ENCODE measurements around the gene LRMDA. TPM values are rescaled to one million over a fixed set of nuclear protein-coding genes. Genes with fewer than 3 reads are reported as not detected.

The LRMDA gene
- total RNA-seq, 1 donor from 2014 or later: not detected

- no peak overlapping the region for H3K4me3 Mint-ChIP-seq
- CTCF ChIA-PET: no interaction called here
- no peak for DNase-seq
Measured at GRCh38 chr10:76000550-76000949, 569.1 kb downstream of the LRMDA start.

GRCh38 chr10:76001019-76001418, 569.6 kb downstream of the LRMDA start:
- no peaks in the 10 kb centered on the region for H3K9me3 Mint-ChIP-seq
- intact Hi-C loops (cut with micrococcal nuclease): no loop called here
- ATAC-seq (ENCODE audit: low read depth) (no peak), DNase-seq (no peak)
- H3K27ac Mint-ChIP-seq: no peak overlapping the region
- ChIA-PET POLR2A (no interaction called here), CTCF (no interaction called here)
- no peaks in the 10 kb centered on the region for H3K4me1 Mint-ChIP-seq
- TF ChIP-seq CTCF (IDR thresholded peaks at IDR 0.05): no peak
- no peaks in the 10 kb centered on the region for H3K36me3 Mint-ChIP-seq (ENCODE audit: low read depth)
- H3K27me3 Mint-ChIP-seq: peaks cover 3% of the 10 kb centered on the region
- no peak overlapping the region for H3K4me3 Mint-ChIP-seq

More at GRCh38 chr10:76000550-76000949, 569.1 kb downstream of the LRMDA start:
- ATAC-seq (ENCODE audit: low read depth): no peak
- TF ChIP-seq CTCF (IDR thresholded peaks at IDR 0.05): no peak
- no peak overlapping the region for H3K27ac Mint-ChIP-seq
- intact Hi-C loops (cut with micrococcal nuclease): no loop called here
- H3K4me1 Mint-ChIP-seq: no peaks in the 10 kb centered on the region
- peaks cover 3% of the 10 kb centered on the region for H3K27me3 Mint-ChIP-seq
- H3K36me3 Mint-ChIP-seq (ENCODE audit: low read depth): no peaks in the 10 kb centered on the region
- POLR2A ChIA-PET: no interaction called here
- no peaks in the 10 kb centered on the region for H3K9me3 Mint-ChIP-seq

- no peak for DNase-seq
- Mint-ChIP-seq H3K9me3 (no peaks in the 10 kb centered on the region), H3K27me3 (peaks cover 3% of the 10 kb centered on the region), H3K4me1 (no peaks in the 10 kb centered on the region), H3K27ac (no peak overlapping the region), H3K4me3 (no peak overlapping the region), H3K36me3 (ENCODE audit: low read depth) (no peaks in the 10 kb centered on the region)
- intact Hi-C loops (cut with micrococcal nuclease): no loop called here
- ChIA-PET CTCF (no interaction called here), POLR2A (no interaction called here)
- no peak for TF ChIP-seq CTCF (IDR thresholded peaks at IDR 0.05)
- ATAC-seq (ENCODE audit: low read depth): no peak
Measured at GRCh38 chr10:76001461-76001860, 570.0 kb downstream of the LRMDA start.

DNA sequence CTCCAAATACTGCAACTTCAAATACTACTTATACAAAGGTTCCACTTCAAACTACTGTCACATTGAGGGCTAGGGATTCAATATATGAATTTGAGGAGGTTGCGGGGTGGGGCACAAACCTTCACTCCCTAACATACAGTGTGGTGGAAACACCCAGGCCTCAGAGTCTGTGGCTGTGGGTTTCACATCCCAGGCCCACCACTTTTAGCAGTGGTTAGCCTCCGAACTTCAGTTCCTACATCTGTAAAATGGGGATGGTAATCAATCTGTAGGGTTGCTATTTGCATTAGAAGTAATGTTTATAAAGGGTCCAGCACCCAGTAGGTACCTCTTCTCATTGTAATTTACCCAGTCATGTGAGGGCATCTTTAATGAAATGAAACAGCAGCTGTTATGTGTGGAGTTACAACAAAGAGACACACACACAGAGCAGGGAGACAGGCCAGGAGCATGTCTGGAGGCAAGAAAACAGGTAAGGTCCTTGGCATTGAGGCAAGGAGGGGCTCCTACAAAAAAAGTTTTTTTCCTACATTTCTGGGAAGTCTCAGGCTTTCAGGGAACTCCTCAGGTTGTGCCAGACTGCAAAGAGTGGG, 570.9 kb downstream of the LRMDA start:
- Mint-ChIP-seq H3K27me3 (peaks cover 3% of the 10 kb centered on the region), H3K27ac (no peak overlapping the region), H3K4me1 (no peaks in the 10 kb centered on the region), H3K4me3 (no peak overlapping the region), H3K9me3 (no peaks in the 10 kb centered on the region), H3K36me3 (ENCODE audit: low read depth) (no peaks in the 10 kb centered on the region)
- POLR2A ChIA-PET: no interaction called here
- CTCF ChIA-PET: no interaction called here
- no peak for DNase-seq
- TF ChIP-seq CTCF (IDR thresholded peaks at IDR 0.05): no peak
- intact Hi-C loops (cut with micrococcal nuclease): no loop called here
- ATAC-seq (ENCODE audit: low read depth): no peak

- ChIA-PET POLR2A (no interaction called here), CTCF (no interaction called here)
- intact Hi-C loops (cut with micrococcal nuclease): no loop called here
- Mint-ChIP-seq H3K27ac (no peak overlapping the region), H3K9me3 (no peaks in the 10 kb centered on the region), H3K4me3 (no peak overlapping the region), H3K27me3 (peaks cover 2% of the 10 kb centered on the region), H3K4me1 (no peaks in the 10 kb centered on the region), H3K36me3 (ENCODE audit: low read depth) (no peaks in the 10 kb centered on the region)
- TF ChIP-seq CTCF (IDR thresholded peaks at IDR 0.05): no peak
- ATAC-seq (ENCODE audit: low read depth) (no peak), DNase-seq (no peak)
Measured at GRCh38 chr10:76007667-76008181, 576.3 kb downstream of the LRMDA start.

Measured in activated B cell treated with CpG ODN at 0.5 μM for 24 hours (primary cell).